Activated CD4-positive, alpha-beta T cell treated with anti-CD3 and anti-CD28 coated beads, Interleukin-2, amount 50 U/mL, for 1 hour (primary cell): Measurements from ENCODE around the gene MAPK7.

Experiments used
- DNase-seq: peaks from one replicate; pipeline ENCODE4 v3.0.0-alpha.2; 2020

The MAPK7 gene

GRCh38 chr17:19381741-19382444 lies 3.6 kb downstream of the MAPK7 start:
- DNase-seq, result no peak

DNA sequence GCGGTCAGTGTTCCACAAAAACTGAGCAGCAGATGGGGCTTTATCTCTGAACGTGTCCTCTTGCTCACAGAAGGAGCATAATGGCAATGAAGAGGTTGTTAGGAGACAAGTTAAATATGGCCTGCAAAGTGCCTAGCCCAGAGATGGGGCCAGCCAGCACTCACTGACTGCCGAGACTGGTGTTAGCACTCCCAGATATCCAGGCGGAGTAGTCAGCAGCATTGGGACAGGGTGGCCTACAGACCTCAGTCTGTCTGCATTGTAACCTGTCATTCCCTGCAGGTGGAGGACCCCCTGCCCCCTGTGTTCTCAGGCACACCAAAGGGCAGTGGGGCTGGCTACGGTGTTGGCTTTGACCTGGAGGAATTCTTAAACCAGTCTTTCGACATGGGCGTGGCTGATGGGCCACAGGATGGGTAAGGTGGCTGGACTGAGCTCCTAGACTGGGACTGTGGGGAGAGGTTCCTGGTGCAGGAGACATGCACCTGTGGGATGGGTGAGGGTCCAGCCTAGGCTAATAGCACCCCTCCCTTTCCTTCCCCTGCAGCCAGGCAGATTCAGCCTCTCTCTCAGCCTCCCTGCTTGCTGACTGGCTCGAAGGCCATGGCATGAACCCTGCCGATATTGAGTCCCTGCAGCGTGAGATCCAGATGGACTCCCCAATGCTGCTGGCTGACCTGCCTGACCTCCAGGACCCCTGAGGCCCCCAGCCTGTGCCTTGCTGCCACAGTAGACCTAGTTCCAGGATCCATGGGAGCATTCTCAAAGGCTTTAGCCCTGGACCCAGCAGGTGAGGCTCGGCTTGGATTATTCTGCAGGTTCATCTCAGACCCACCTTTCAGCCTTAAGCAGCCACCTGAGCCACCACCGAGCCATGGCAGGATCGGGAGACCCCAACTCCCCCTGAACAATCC lies 4.5 kb downstream of the MAPK7 start:
- no peak for DNase-seq

DNA sequence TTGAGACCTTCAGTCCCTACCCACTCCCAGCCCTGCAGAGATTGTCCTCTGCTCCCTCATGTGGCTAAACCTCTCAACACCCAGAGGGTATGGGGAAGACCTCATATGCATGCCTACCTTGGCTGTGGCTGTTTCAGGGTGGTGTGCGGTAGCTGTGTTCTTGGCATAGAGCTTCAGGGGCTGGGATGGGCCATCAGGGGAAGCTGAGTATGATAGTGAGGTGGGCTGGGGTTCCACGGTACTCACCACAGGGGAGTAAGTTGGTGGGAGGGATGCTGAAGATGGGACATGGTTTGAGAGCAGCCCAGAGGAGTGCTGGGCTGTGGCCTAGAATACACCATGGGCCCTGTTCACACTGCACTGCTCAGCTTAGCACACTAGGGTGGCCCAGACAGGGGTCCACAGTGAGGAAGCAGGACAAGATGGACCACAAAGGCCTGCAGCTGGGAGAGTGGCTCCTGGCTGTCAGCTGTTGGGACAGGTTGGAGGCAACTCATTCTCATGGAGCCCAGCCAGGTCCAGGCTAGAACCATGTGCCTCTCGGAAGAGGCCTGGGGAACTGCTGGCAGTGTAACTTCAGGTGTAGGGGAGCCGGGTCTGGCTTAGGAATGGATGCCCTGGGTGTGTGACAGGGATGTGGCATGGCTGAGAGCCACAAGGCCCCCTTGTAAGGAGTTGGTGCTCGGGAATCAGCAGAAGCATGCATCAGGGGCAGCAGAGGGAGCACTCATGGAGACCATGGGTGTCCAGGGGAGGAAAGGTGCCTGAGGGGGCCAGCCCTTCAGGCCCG lies 5.6 kb downstream of the MAPK7 start:
- DNase-seq, result no peak

DNA sequence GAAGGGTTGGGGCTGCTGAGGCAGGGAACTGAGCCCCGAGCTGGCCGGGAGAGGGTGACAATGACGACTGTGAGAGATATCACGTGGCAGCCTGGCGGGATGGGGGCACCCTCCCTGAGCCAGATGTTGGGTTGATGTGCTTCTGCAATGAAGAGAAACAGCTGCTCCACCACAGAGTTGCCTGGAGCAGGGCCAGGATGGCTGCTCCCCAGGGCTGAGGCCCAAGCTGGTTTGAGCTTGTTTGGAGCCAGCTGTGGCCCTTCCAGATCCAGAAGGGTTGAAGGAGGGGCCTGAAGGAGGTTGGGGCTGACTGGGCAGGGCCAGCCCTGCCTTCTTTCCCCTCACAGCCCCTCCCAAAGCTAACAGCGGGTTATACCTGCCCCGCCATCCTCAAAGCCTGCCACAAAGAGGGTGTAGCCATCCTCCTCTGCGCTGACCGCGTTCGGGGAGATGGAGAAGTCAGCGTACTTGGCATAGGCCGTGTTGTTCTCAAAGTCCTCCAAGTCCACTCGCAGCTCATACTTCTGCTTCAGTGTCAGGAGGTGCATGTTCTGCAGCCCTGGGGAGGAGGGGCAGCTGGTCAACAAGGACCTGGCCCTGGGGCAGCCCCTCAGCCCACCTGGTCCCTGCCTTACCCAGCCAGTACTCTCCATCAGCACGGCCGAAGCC lies 6.6 kb downstream of the MAPK7 start:
- no peak for DNase-seq

DNA sequence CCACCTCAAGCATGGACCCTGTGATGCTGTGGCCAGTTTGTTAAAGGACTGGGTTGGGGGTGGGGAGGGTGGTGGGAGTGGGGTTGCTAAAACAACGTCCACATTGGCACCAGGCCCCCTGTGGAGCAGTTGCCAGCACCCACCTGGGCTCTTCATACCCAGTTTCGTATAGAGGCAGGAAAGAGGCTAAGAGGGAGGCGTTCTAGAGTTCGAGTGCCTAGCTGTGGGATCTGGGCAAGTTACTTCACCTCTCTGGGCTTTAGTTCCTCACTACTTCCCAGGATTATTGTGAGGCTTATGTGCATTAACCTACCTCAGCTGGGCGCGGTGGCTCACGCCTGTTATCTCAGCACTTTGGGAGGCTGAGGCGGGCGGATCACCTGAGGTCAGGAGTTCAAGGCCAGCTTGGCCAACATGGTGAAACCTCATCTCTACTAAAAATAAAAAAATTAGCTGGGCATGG lies 7.3 kb downstream of the MAPK7 start:
- no peak for DNase-seq

GRCh38 chr17:19386051-19386929 lies 8.0 kb downstream of the MAPK7 start:
- DNase-seq, result no peak

DNA sequence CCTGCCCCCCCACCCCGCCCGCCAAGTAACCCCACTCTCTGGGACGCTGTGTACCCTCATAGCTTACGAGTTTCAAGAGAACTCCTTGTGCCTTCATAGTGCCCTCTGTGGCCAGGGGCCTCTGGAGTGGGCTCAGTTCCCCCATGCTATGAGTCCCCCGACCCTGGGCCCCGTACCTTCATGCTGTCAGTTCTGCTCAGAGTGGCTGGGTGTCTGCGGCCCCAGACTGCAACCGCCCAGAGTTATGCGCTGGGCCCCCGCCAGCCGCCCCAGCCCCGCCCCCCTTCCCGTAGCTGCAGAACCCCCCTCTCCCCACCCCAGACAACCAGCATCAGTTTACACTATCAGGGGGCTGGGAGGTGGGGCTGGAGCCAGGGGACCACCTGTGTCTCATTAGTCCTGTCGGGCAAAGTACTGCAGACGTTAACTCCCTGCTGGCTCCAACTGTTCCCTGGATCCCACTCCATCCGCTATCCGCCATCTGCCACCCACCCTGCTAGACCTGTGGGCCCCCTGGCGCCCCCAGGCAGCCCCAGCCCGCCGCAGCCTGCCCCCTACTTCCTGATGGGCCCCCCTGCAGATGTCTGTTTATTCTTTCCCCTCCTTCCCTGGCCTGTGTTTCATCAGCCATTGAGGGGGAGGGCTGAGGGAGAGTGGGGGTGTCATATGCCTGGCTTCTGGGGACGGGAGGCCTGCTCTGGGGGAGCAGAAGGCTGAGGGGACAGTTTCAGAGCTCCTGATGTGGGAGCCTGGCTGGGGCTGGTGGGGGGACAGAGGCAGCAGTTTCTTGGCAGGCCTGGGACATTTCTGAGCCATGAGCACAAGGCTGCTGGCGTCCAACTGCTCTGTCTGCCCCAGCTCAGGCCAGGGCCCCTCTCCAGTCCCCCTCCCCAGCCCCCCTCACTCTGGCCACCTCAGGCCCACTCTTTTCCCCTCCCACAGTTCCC lies 8.9 kb downstream of the MAPK7 start, which contains the start of gene MFAP4:
Gene MFAP4 (minus strand): TSS at position 217 of the 947 bp plus-strand sequence. CDS start 35 bp downstream, at position 182.
- no peak for DNase-seq

GRCh38 chr17:19387921-19388521 lies 9.7 kb downstream of the MAPK7 start:
- no peak for DNase-seq

DNA sequence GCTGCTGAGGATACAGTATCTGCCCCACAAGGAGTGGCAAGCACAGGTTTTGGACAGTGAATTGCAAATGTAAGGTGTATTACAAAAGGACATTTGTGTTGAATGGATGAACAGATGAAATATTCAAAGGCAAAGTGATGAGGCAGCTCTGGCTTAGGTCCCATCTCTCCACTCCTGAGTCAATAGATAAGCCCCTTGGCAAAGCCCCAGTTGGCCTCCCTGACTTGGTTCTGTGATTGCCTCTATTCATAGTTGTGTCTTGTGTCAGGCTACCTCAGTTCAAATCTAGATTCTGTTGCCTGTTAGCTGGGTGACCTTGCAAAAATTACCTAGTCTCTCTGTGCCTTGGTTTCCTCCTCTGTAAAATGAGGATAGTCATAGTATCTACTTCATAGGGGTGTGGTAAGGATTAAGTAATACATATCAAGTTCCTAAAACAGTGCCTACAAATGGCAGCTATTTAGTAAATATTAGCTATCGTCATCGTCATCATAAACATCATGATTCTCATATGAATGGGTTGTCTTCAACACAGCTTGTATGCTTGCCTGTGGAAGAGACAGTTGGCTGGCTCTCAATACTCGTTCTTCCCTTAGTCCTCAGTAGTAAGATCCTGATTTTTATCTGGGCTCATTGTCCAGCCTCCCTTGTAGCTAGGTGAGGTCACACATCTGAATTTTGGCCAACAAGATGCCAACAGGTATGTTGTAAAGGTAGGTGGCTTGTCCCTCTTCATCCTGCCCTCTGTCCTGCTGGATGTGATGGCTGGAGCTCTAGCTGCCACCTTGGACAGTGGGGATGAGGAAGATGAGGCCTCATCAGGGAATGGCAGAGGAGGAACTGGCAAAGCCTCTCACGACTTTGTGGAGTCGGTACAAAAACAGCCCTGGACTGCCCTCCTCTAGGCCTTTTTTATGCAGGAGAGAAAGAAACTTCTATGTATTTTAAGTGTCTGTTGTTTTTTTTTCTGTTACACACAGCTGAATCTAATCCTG lies 10.8 kb downstream of the MAPK7 start:
- no peak for DNase-seq

- DNase-seq, result no peak
Measured at GRCh38 chr17:19390951-19391350, 12.7 kb downstream of the MAPK7 start.

GRCh38 chr17:19391432-19391831 lies 13.1 kb downstream of the MAPK7 start:
- DNase-seq, result no peak

- DNase-seq, result no peak
Measured at GRCh38 chr17:19392303-19392702, 14.0 kb downstream of the MAPK7 start.

- DNase-seq, result no peak
Measured at GRCh38 chr17:19397556-19398041, 19.3 kb downstream of the MAPK7 start.

GRCh38 chr17:19398301-19399181 lies 20.2 kb downstream of the MAPK7 start:
- no peak for DNase-seq

GRCh38 chr17:19399750-19400450 lies 21.6 kb downstream of the MAPK7 start:
- no peak for DNase-seq

- DNase-seq, result no peak
Measured at GRCh38 chr17:19401321-19402010, 23.2 kb downstream of the MAPK7 start.
